ENCODE measurements around the gene GTF2E1. TPM values are rescaled to one million over a fixed set of nuclear protein-coding genes. Genes with fewer than 3 reads are reported as not detected.
A peak's percentile ranks its signal among the peaks of the same experiment; 100 is the strongest.

Gene GTF2E1
- total RNA-seq, 3 donors from 2014 or later = 11.7 to 13.6 (median 12.0) TPM

GRCh38 chr3:120795959-120796358, 53.4 kb downstream of the GTF2E1 start:
- Histone ChIP-seq H3K4me1 (ENCODE audit: low read depth) (peaks cover 9% of the 10 kb centered on the region), H3K9me3 (no peaks in the 10 kb centered on the region), H3K4me3 (no peak overlapping the region), H3K36me3 (ENCODE audit: low read depth) (no peaks in the 10 kb centered on the region)
- DNase-seq = peak in 2 of 3 donors; percentile 19 to 32
- ATAC-seq = peak; percentile 75
- intact Hi-C loops (cut with DNase I, micrococcal nuclease) = loop anchor here in 1 of 2 donors (10.0 kb wide), 1 partner anchor 231 kb away; no protein-coding TSS in a partner anchor
- TF ChIP-seq CTCF (IDR thresholded peaks at IDR 0.05) = no peak

GRCh38 chr3:120796976-120797375, 54.4 kb downstream of the GTF2E1 start:
- peaks cover 9% of the 10 kb centered on the region for H3K4me1 ChIP-seq (ENCODE audit: low read depth)
- intact Hi-C loops (cut with DNase I, micrococcal nuclease) = loop anchor here in 1 of 2 donors (10.0 kb wide), 1 partner anchor 232 kb away; no protein-coding TSS in a partner anchor
- TF ChIP-seq CTCF (IDR thresholded peaks at IDR 0.05) = no peak
- DNase-seq (peak in 1 of 3 donors; percentile 20), ATAC-seq (no peak)
- no peaks in the 10 kb centered on the region for H3K36me3 ChIP-seq (ENCODE audit: low read depth)
- no peaks in the 10 kb centered on the region for H3K9me3 ChIP-seq
- H3K4me3 ChIP-seq = no peak overlapping the region

GRCh38 chr3:120797857-120798256, 55.3 kb downstream of the GTF2E1 start:
- intact Hi-C loops (cut with DNase I, micrococcal nuclease) = loop anchor here in 1 of 2 donors (10.0 kb wide), 1 partner anchor 233 kb away; no protein-coding TSS in a partner anchor

GRCh38 chr3:120798346-120798745, 55.8 kb downstream of the GTF2E1 start:
- ATAC-seq = peak; percentile 77
- intact Hi-C loops (cut with DNase I, micrococcal nuclease) = loop anchor here in 1 of 2 donors (10.0 kb wide), 1 partner anchor 234 kb away; no protein-coding TSS in a partner anchor
- Histone ChIP-seq H3K9me3 (no peaks in the 10 kb centered on the region), H3K36me3 (ENCODE audit: low read depth) (no peaks in the 10 kb centered on the region), H3K4me3 (no peak overlapping the region), H3K4me1 (ENCODE audit: low read depth) (peaks cover 9% of the 10 kb centered on the region)
- TF ChIP-seq CTCF (IDR thresholded peaks at IDR 0.05) = no peak
- DNase-seq = no peak

More at GRCh38 chr3:120797857-120798256, 55.3 kb downstream of the GTF2E1 start:
- Histone ChIP-seq H3K4me1 (ENCODE audit: low read depth) (peaks cover 9% of the 10 kb centered on the region), H3K9me3 (no peaks in the 10 kb centered on the region), H3K36me3 (ENCODE audit: low read depth) (no peaks in the 10 kb centered on the region), H3K4me3 (no peak overlapping the region)
- no peak for TF ChIP-seq CTCF (IDR thresholded peaks at IDR 0.05)
- peak; percentile 79 for ATAC-seq
- DNase-seq = no peak

- no peak for TF ChIP-seq CTCF (IDR thresholded peaks at IDR 0.05)
- Histone ChIP-seq H3K9me3 (no peaks in the 10 kb centered on the region), H3K4me1 (ENCODE audit: low read depth) (peaks cover 8% of the 10 kb centered on the region), H3K4me3 (no peak overlapping the region), H3K36me3 (ENCODE audit: low read depth) (no peaks in the 10 kb centered on the region)
- DNase-seq (no peak), ATAC-seq (no peak)
- intact Hi-C loops (cut with DNase I, micrococcal nuclease) = no loop called here
These were observed 58.1 kb downstream of the GTF2E1 start for GRCh38 chr3:120800625-120801024.

- no peak for DNase-seq
- no peaks in the 10 kb centered on the region for H3K36me3 ChIP-seq (ENCODE audit: low read depth)
- intact Hi-C loops (cut with DNase I, micrococcal nuclease) = no loop called here
- ATAC-seq = no peak
- H3K9me3 ChIP-seq = no peaks in the 10 kb centered on the region
- H3K4me1 ChIP-seq (ENCODE audit: low read depth) = peaks cover 1% of the 10 kb centered on the region
- no peak for TF ChIP-seq CTCF (IDR thresholded peaks at IDR 0.05)
- no peak overlapping the region for H3K4me3 ChIP-seq
These were observed 58.9 kb downstream of the GTF2E1 start for GRCh38 chr3:120801484-120801883.
